Left lung (tissue), 10 donors: ENCODE results near the gene ADGRB3. TPM values are rescaled to one million over a fixed set of nuclear protein-coding genes. Genes with fewer than 3 reads are reported as not detected.

Experiments
- ATAC-seq: fragments of 200-7000 bp; cut with Tn5 transposase; one replicate; pipeline ENCODE4 v1.9.1; 2020; ENCODE audit warnings: moderate library complexity
- DNase-seq, 4 donors: peaks; one replicate each; pipeline ENCODE4 v3.0.0-alpha.2; 2013 to 2020
- H3K27ac ChIP-seq, 2 donors: fragments of 200-600 bp; sonication (generic) in 1 of 2; one replicate each; pipeline versions ENCODE4 v1.5.0 to v1.8.0; 2020 to 2021
- H3K27me3 ChIP-seq, 2 donors: fragments of 200-600 bp; sonication (generic) in 1 of 2; one replicate each; pipeline versions ENCODE4 v1.5.0 to v1.8.0; 2020 to 2021
- H3K36me3 ChIP-seq, 2 donors: fragments of 200-600 bp; sonication (generic) in 1 of 2; one replicate each; pipeline versions ENCODE4 v1.5.0 to v1.8.0; 2020 to 2021
- H3K4me1 ChIP-seq, 2 donors: fragments of 200-600 bp; one replicate each; pipeline ENCODE4 v1.8.0; 2021
- H3K4me3 ChIP-seq, 2 donors: fragments of 200-600 bp; sonication (generic) in 1 of 2; one replicate each; pipeline versions ENCODE4 v1.5.0 to v1.8.0; 2020 to 2021; ENCODE audit warnings: mild to moderate bottlenecking in 1 of 2
- H3K9me3 ChIP-seq, 2 donors: fragments of 200-600 bp; sonication (generic) in 1 of 2; one replicate each; pipeline versions ENCODE4 v1.5.0 to v1.8.0; 2020 to 2021
- intact Hi-C, 2 donors: fragments of 100-400 bp; cut with DNase I; formaldehyde crosslinking; loops; one replicate each; pipeline versions ENCODE4 v1.11.2 to v1.14.2; 2022
- polyA plus RNA-seq, 6 donors: library from polyadenylated mRNA; unstranded; fragments of 120-200 nt; gene quantifications; one replicate each; pipeline ENCODE4 v1.2.1, GENCODE V29; 2013; ENCODE audit not compliant: insufficient read length in 6 of 6
- total RNA-seq, 2 donors: library from RNA; stranded (reverse); fragmentation: NEBNext Ultra II Directional; extraction: Animal tissue kit (Norgen Biotek cat#: 25700); gene quantifications; one replicate each; pipeline ENCODE4 v1.2.1, GENCODE V29; 2021
- TF ChIP-seq, protein P1 (sequence below), 2 donors: fragments of 200-600 bp; sonication (generic) in 1 of 2; IDR thresholded peaks; one replicate each; pipeline versions ENCODE4 v1.5.0 to v1.8.0; 2021; ENCODE audit warnings: antibody characterized with exemption in 2 of 2
- donor health status: DM: no; HTN: yes; CAD: no.
- donor health status: DM: no; HTN: no; CAD: no.

Gene ADGRB3
- total and polyA plus RNA-seq, 8 donors = 2.0 to 22.4 (median 13.7) TPM

DNA sequence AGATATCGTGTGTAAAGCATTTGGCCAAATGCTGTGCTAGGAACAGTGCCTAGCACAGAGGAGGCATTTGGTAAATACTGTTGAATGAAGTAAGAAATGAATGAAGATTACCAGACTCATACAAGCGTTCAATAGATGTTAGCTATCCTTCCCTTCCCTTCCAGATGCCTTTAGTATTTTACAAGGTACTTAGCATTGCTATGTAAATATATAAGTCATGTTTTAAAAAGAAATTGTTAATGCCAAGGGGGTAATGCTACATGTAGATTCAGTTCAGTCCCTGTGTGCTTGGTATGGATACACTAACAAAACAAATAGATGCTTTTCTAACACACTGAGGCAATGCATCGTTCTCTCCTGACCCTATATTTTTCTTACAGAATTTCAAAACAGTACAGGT, 407.2 kb downstream of the ADGRB3 start:
- no peak for ATAC-seq
- Histone ChIP-seq H3K9me3 (no peaks in the 10 kb centered on the region), H3K4me3 (no peak overlapping the region), H3K27ac (no peak overlapping the region), H3K4me1 (no peaks in the 10 kb centered on the region), H3K36me3 (no peaks in the 10 kb centered on the region), H3K27me3 (no peaks in the 10 kb centered on the region)
- TF ChIP-seq, protein P1, sequence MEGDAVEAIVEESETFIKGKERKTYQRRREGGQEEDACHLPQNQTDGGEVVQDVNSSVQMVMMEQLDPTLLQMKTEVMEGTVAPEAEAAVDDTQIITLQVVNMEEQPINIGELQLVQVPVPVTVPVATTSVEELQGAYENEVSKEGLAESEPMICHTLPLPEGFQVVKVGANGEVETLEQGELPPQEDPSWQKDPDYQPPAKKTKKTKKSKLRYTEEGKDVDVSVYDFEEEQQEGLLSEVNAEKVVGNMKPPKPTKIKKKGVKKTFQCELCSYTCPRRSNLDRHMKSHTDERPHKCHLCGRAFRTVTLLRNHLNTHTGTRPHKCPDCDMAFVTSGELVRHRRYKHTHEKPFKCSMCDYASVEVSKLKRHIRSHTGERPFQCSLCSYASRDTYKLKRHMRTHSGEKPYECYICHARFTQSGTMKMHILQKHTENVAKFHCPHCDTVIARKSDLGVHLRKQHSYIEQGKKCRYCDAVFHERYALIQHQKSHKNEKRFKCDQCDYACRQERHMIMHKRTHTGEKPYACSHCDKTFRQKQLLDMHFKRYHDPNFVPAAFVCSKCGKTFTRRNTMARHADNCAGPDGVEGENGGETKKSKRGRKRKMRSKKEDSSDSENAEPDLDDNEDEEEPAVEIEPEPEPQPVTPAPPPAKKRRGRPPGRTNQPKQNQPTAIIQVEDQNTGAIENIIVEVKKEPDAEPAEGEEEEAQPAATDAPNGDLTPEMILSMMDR (IDR thresholded peaks at IDR 0.05) = no peak
- intact Hi-C loops = no loop called here
- no peak for DNase-seq

DNA sequence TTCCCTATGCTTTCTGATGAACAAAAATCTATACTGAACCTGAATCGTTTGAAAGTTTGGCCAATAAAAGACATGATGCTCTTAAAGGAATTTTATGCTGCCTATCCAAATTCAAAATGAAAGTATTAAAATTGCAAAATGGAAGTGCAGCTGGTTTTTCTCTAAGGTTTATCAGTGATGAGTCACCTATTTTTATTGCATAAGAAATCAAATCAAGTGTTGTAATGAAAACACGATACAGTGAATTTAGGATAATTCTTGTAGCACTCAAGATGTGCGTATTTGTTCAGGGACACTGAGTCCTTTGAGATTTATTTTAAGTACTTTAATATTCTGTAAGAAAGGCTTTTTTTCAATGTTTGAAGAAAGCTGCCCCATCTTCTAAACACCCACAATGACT, 409.5 kb downstream of the ADGRB3 start:
- TF ChIP-seq, protein P1 (IDR thresholded peaks at IDR 0.05) = no peak
- no peaks in the 10 kb centered on the region for H3K4me1 ChIP-seq
- no peaks in the 10 kb centered on the region for H3K36me3 ChIP-seq
- H3K27me3 ChIP-seq = no peaks in the 10 kb centered on the region
- intact Hi-C loops = no loop called here
- no peak overlapping the region for H3K4me3 ChIP-seq
- DNase-seq (peak in 1 of 4 donors; percentile 16), ATAC-seq (no peak)
- H3K27ac ChIP-seq = no peak overlapping the region
- no peaks in the 10 kb centered on the region for H3K9me3 ChIP-seq

- Histone ChIP-seq H3K36me3 (no peaks in the 10 kb centered on the region), H3K4me3 (no peak overlapping the region), H3K4me1 (no peaks in the 10 kb centered on the region), H3K9me3 (no peaks in the 10 kb centered on the region), H3K27ac (no peak overlapping the region), H3K27me3 (no peaks in the 10 kb centered on the region)
- TF ChIP-seq, protein P1 (IDR thresholded peaks at IDR 0.05) = no peak
- no peak for ATAC-seq
- no peak for DNase-seq
- intact Hi-C loops = no loop called here
These were observed 424.3 kb downstream of the ADGRB3 start for GRCh38 chr6:69059413-69059812.

GRCh38 chr6:69061066-69061465, 426.0 kb downstream of the ADGRB3 start:
- TF ChIP-seq, protein P1 (IDR thresholded peaks at IDR 0.05) = no peak
- ATAC-seq = no peak

DNA sequence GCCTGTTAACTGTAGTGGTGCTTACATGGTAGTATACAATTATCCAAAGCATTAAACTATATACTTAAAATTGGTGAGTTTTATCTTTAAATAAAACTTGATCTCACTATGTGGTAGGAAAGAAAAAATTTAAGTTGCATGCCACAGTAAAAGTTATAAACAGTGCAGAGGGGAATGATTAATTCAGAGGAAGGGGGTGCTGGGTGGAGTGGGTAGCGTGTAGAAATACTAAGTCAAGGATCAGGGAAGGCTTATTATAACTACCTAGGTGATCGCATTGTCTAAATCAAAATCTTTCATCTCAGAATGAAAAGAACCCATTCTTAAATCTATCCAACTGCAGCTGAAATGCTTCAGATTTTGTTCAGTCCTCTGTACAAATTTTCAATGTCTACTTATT, 428.3 kb downstream of the ADGRB3 start:
- H3K36me3 ChIP-seq = no peaks in the 10 kb centered on the region
- intact Hi-C loops = no loop called here
- H3K27ac ChIP-seq = no peak overlapping the region
- TF ChIP-seq, protein P1 (IDR thresholded peaks at IDR 0.05) = no peak
- H3K27me3 ChIP-seq = no peaks in the 10 kb centered on the region
- H3K4me1 ChIP-seq = no peaks in the 10 kb centered on the region
- no peaks in the 10 kb centered on the region for H3K9me3 ChIP-seq
- no peak overlapping the region for H3K4me3 ChIP-seq
- ATAC-seq (no peak), DNase-seq (no peak)

More at GRCh38 chr6:69061066-69061465, 426.0 kb downstream of the ADGRB3 start:
- no peak overlapping the region for H3K4me3 ChIP-seq
- intact Hi-C loops = no loop called here
- H3K27me3 ChIP-seq = no peaks in the 10 kb centered on the region
- DNase-seq = no peak
- H3K9me3 ChIP-seq = no peaks in the 10 kb centered on the region
- H3K27ac ChIP-seq = no peak overlapping the region
- H3K36me3 ChIP-seq = no peaks in the 10 kb centered on the region
- no peaks in the 10 kb centered on the region for H3K4me1 ChIP-seq
